GM18505 (cell line): Measurements from ENCODE around the gene WDR1.

ENCODE experiments used
- ATAC-seq: cut with Tn5 transposase; IDR thresholded peaks from one replicate; pipeline ENCODE4 v1.9.1; 2021; ENCODE audit not compliant: unreplicated experiment
- POLR2A ChIP-seq: IDR thresholded peaks from 4 replicates; pipeline ENCODE4 v1.6.1; 2011; ENCODE audit warnings: borderline replicate concordance; ENCODE audit not compliant: insufficient read depth, insufficient read length; ENCODE audit errors: extremely low read depth

WDR1 gene

DNA sequence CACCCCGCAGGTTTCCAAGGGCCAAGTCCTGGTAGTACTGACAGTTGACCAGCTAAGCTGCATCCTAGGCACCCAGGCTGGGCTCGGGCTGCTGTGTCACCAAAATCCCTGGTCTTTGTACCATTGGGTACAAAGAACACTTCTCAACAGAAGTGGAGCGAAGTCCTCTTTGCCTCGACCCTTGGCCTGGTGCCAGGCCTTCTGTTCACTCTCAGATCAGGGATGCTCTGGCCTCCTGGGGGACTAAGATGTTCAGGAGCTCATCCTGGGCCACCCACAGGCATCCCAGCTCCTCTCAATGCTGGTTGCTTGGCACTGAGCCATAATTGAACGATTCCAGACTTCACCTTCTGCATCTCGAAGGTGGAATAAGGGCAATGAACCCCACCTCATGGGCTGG, 81.5 kb downstream of the WDR1 start:
- ATAC-seq: no peak
- no peak for TF ChIP-seq POLR2A

DNA sequence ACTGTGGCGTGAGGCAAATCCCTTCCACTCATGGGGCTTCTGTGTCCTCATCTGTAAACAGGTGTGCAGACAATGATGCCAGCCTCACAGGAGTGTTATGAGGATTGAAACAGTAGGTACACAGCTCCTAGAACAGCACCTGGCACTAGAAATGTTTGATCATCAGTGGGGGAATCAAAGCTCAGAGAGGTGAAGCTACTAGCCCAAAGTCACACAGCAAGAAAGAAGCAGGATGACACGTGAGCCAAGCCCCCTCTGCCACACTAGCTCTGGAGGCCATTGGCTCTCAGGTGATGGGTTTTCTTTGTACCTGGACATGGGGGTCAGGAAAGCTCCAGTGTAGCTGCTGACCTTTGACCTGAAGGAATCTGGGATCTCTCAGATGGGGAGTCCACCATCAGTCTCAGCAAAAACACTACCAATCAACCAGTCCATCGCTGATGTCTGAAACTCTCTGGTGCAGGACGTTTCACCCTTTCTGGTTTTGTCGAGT, 81.9 kb downstream of the WDR1 start:
- no peak for ATAC-seq
- TF ChIP-seq POLR2A: no peak

DNA sequence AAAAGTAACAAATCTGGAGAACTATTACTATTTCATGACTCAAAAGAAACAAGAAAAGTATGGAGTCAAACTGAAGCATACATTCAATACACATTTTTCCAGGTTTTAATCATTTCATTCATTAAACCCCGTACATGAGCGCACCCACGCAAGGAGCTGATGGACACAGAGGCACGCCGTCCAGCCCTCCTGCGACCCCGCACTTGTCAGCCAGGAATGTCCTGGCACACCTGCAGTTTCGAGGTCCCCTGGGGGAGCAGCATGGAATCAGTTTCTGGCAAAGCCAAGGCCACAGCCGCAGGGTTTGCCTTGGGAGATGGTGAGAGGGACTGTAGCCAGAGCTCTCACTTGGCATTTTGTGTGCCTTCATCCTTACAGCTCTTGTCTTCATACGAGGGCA, 82.5 kb downstream of the WDR1 start:
- ATAC-seq: no peak
- no peak for TF ChIP-seq POLR2A

DNA sequence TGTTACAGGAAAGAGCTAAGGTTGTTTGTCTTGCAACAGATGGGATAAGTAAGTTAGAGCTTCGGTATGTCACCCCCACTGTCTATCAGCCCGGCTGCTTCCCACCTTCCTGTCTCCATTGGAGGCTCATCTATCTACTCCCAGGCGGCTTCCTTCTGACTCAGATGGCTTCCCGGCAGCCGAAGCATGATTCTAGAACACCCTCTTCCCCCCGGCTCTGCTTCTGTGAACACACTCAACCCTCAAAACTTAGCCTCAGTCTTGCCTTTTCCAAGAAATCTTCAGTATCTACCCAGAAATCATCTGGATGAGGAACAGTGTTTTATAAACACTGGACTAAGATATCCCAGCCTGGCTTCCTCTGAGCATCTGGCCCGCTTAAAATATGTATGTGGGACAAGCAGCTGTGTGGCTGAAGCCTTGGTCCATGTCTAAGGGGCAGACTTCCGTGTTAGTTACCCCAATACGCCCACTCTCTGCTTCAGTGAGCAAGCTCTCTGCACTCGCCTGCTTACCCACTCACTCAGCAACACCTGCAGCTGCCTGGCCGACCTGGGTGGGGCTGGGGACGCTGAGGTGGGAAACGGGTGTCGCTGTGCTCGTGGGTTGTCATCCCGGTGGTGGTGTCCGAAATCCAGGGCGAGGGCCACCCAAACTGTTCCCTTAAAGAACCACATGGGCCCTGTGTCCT, 83.3 kb downstream of the WDR1 start:
- ATAC-seq: no peak
- no peak for TF ChIP-seq POLR2A

DNA sequence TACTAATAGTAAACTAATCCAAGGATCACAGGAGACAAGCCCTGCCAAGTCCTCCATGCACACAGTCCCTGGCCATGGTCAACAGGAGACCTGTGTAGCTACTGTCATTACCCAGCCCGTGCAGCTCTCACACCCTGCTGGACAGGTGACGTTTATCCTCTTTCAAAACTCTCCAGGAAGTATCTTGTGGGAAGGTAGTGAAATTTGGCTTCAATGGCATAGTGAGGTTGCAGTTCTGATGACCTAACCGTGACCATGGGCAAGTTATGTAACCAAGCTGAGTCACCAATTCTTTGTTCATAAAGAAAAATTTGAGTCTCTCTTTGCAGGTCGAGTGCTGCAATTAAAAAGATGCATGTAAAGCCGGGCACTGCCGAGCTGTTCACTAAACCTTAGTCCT, 84.0 kb downstream of the WDR1 start:
- ATAC-seq: no peak
- TF ChIP-seq POLR2A: no peak

DNA sequence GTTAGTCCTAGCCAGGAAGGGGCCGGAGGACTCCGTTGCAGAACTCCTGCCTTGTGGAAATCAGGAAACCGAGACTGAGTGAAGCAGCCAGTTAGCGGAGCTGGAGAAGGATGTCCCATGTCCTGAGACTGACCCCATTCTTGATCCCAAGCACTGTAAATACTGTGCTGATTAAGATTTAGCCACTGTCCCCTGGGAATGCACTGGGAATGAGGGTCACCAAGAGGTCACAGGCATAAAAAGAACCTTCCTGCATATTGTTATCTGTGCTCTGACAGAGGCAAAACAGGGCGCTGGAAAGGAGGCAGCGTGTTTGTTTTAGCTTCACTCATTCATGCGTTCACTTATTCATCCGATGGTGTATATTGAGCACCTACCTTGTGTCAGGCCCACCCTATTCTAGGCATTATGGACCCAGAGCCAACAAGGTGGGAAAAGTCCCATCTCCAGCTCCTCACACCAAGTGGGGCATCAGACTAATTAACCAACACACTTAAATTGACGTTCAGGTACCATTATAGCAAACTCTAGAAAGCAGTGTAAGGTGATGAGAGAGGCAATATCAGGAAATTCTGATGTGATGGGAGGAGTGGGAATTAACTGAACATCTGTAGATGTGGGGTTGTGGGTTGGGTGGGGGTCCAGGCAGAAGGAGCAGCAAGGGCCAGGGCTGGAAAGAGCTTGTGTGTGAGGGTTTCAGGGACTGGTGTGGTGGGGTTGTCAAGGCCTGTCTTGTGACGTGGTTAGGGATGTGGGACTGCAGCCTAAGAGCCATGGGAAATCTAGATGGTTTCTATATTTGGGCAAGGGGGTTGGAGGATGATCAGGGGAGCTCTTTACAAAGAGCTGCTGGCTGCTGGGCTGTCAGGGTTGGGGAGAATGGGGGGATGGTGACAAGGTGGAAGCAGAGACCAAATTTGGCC, 84.7 kb downstream of the WDR1 start:
- ATAC-seq: no peak
- TF ChIP-seq POLR2A: no peak

DNA sequence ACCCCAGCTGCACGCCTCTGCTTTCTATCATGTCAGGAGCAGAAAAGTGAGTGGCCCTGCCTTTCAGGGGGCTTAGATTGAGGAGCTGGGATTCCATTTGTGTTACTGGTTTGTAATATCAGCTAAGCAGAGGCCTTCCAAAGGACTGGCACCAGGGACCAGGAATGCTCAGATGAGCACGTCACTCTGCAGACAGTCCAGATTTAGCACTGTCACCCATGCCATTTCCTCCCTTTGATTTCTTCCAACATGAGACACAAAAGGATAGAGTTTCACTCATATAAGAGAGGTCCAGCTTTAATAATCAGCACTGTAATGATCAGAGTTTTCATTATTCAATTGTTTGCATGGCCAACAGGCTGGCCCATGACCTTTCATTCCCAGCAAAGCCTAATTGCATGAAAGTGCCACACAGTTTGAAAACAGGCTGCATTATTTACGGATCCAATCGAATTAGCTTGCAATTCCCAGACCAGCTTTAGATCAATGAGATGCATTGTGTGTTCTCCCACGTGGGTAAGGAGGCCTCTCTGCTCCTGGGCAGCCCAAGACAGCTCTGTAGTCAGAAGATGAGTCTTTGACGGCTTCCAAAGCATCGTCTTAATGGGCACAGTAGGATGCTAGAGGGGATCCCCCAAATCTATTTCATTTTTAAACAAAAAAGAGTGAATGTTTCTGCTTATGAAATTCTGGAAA, 85.5 kb downstream of the WDR1 start:
- TF ChIP-seq POLR2A: no peak
- ATAC-seq: no peak

DNA sequence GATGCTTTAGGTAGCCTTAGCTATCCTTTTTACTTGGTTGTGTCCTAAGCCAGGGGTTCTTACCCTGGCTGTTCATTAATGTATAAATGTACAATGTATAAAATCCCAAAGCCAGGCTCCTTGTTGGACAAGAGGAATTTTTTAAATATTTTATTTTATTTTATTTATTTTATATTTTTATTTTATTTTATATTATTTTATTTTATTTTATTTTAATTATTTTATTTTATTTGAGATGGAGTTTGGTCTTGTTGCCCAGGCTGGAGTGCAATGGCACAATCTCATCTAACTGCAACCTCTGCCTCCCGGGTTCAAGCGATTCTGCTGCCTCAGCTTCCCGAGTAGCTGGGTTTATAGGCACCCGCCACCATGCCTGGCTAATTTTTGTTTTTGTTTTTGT, 87.2 kb downstream of the WDR1 start:
- TF ChIP-seq POLR2A: no peak
- no peak for ATAC-seq

DNA sequence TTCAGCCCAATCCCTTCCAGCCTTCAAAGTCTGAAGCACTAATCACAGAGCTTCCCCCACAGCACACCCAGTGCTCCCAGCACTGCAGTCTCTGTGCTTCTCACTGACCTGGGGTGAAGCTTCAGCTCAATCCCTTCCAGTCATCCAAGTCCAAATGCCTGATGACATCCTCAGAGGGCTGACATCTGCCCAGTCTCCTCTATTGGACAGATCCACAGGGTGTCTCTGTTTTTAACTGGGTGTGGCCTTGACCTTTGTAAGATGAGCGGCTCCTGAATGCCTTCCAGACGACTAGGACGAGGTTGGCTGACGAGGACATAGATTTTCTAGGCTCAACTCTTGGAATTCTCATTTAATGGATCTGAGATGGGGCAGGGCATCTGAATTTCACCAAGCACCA, 87.7 kb downstream of the WDR1 start:
- no peak for ATAC-seq
- TF ChIP-seq POLR2A: no peak

DNA sequence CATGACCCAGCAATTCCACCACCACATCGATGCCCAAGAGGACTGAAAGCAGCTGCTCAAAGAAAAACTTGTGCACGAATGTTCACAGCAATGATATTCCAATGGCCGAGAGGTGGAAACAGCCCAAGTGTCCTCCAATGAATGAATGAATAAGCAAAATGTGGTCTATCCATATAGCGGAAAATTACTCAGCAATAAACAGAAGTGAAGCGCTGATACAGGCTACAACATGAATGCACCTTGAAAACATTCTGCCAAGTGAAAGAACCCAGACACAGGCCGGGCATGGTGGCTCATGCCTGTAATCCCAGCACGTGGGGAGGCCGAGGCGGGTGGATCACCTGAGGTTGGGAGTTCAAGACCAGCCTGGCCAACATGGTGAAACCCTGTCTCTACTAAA, 90.1 kb downstream of the WDR1 start:
- no peak for TF ChIP-seq POLR2A
- ATAC-seq: no peak

DNA sequence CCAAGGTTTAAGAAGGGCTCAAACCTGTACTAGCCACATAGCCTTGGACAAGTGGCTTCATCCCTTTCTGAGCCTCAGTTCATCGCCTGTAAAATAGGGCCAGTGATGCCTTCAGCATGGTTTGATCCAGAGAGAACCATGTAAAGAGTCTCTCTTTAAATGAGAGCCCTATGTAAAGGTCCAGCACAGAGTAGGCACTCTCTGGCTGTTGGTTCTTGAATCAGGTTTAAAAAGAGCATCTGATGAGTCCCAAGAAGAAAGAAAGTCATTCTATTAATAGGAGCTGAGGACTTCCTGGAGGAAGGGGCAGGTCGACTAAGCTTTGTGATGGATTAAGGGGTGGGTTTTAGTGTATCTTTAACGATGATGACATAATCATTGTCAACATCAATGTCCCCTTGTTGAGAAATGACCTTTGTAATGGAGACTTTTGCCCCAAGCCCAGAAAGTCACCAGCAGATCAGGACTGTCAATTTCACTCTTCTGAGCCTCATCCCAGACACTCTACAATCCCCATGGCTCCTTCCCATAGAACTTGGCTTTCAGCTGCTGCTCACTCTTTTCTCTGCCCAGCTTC, 91.3 kb downstream of the WDR1 start:
- no peak for TF ChIP-seq POLR2A
- ATAC-seq: no peak
